Body of pancreas (tissue), 4 donors: Measurements from ENCODE around the gene APOL2.

Experiments used
- CTCF ChIP-seq, 7 experiments: fragments of 450-650 bp in 4 of 7; fragments of 200-600 bp in 3 of 7; sonication (generic) in 3 of 7; IDR thresholded peaks; one replicate each; pipeline ENCODE4 v1.5.1; 2016 to 2019; ENCODE audit warnings: antibody characterized with exemption in 7 of 7
- POLR2A ChIP-seq, 3 donors: fragments of 450-650 bp; IDR thresholded peaks; one replicate each; pipeline ENCODE4 v1.6.1; 2016; ENCODE audit warnings: antibody characterized with exemption in 3 of 3, mild to moderate bottlenecking in 2 of 3

GRCh38 chr22:36196254-36197064 lies 42.9 kb downstream of the APOL2 start:
- no peak for TF ChIP-seq POLR2A (IDR thresholded peaks at IDR 0.05)
- TF ChIP-seq CTCF (IDR thresholded peaks at IDR 0.05), result no peak
